ENCODE measurements around the gene ADAMTSL1.
A peak's percentile ranks its signal among the peaks of the same experiment; 100 is the strongest.

The ADAMTSL1 gene

DNA sequence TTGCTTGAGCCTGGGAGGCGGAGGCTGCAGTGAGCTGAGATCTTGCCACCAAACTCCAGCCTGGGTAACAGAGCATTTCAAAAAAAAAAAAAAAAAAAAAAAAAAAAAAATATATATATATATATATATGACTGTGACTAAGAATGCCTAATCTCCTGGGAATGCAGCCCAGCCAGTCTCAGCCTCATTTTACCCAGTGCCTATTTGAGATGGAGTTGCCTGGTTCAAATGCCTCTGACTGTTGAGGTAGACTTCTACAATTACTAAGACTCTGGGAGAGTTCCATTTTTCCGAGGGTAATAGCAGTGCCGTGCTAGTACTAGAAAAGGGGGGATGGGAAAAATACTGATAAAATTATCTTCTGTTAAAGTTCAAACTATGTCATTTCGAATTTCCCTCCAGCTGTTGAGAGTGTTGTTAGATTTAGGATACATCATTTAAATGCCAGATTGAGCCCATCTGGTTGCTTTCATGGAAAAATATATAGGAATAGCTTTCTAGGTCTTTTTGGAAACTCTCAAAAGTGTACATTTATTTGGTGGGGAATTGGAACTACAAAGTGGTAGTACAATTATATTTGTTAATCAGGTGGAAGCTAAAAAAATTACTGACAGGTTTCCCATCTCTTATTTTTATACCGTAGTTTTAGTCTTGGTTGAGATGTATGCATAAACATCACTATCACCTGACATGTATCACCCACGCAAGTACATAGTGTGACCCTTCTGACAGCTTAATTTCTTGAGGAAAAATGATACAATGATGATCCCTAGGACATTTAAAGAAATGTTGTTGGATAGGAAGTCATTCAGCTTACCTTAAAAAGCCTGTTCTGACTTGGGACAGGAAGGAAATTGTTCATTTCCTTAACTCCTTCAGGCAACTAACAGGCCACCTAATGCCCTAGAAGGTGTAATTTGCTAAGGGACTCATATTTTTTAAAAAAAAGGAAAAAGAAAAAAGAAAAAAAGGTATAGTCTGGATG lies 214.9 kb downstream of the ADAMTSL1 start:
- TF ChIP-seq, protein P1, sequence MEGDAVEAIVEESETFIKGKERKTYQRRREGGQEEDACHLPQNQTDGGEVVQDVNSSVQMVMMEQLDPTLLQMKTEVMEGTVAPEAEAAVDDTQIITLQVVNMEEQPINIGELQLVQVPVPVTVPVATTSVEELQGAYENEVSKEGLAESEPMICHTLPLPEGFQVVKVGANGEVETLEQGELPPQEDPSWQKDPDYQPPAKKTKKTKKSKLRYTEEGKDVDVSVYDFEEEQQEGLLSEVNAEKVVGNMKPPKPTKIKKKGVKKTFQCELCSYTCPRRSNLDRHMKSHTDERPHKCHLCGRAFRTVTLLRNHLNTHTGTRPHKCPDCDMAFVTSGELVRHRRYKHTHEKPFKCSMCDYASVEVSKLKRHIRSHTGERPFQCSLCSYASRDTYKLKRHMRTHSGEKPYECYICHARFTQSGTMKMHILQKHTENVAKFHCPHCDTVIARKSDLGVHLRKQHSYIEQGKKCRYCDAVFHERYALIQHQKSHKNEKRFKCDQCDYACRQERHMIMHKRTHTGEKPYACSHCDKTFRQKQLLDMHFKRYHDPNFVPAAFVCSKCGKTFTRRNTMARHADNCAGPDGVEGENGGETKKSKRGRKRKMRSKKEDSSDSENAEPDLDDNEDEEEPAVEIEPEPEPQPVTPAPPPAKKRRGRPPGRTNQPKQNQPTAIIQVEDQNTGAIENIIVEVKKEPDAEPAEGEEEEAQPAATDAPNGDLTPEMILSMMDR (IDR thresholded peaks at IDR 0.05; ENCODE audit: low read depth, low read length): no peak
- peak in 1 of 2 donors; percentile 18 for DNase-seq (ENCODE audit: low read depth in 2 of 2)
- no peak overlapping the region for H3K4me3 ChIP-seq (replicated peaks in 1 of 2; ENCODE audit: low read depth in 2 of 2, low read length in 2 of 2)

DNA sequence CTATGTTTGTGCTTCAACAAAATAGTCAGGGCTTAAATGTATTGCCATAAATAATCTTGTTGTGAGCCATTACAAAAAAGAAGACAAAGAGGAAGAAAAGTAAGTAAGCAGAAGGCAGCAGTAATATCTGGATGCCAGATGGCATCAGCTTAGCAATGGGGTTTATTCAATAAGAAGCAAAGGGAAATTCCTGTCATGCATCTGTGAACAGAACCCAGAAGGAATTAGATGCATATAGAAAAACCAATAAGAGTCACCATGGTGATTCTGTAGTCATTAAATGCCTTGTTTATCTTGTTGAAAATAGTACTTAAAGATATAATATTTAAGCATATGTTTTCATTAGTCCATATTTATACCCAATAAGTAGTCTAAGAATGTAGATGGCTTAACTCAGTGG lies 216.0 kb downstream of the ADAMTSL1 start:
- TF ChIP-seq, protein P1 (IDR thresholded peaks at IDR 0.05; ENCODE audit: low read depth, low read length): no peak
- DNase-seq (ENCODE audit: low read depth in 2 of 2): no peak
- H3K4me3 ChIP-seq (replicated peaks in 1 of 2; ENCODE audit: low read depth in 2 of 2, low read length in 2 of 2): no peak overlapping the region

DNA sequence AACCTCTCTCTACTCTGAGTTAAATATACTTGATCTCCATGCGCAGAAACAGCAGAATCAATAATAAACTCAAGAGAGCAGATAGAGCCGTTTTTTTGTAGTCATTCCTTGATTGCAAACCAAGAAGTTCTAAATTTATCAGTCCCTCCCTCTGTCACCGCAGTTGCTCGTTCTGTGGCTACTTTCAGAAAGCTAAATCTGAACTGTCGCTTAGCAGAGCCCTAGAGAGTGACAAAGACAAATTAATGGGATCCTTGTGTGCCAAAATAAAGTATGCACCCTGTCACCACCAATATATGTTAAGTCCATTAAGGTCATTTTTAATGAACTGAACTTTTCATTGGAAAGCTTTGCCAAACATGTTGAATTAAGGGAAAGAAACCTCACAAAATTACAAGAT lies 218.3 kb downstream of the ADAMTSL1 start:
- H3K4me3 ChIP-seq (replicated peaks in 1 of 2; ENCODE audit: low read depth in 2 of 2, low read length in 2 of 2): no peak overlapping the region
- DNase-seq (ENCODE audit: low read depth in 2 of 2): no peak
- TF ChIP-seq, protein P1 (IDR thresholded peaks at IDR 0.05; ENCODE audit: low read depth, low read length): no peak

DNA sequence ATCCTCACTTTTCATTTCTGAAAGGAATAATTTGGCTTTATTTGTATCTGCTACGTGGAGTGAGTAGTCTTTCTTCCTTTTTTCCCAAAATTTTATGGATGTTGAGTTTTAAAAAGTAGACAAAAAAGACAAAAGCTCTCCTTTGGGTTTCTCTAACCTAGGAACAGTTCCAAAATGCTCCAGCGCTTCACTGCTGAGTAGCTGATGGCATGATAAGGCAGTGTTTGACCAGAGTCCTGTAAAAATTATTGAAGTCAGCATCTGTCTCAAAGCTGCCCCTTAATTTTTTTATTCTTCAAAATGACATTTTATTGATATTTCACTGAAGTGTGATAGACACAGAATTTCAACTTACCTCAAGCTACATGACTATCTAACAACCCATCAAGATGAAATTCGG lies 219.0 kb downstream of the ADAMTSL1 start:
- TF ChIP-seq, protein P1 (IDR thresholded peaks at IDR 0.05; ENCODE audit: low read depth, low read length): no peak
- no peak overlapping the region for H3K4me3 ChIP-seq (replicated peaks in 1 of 2; ENCODE audit: low read depth in 2 of 2, low read length in 2 of 2)
- no peak for DNase-seq (ENCODE audit: low read depth in 2 of 2)

DNA sequence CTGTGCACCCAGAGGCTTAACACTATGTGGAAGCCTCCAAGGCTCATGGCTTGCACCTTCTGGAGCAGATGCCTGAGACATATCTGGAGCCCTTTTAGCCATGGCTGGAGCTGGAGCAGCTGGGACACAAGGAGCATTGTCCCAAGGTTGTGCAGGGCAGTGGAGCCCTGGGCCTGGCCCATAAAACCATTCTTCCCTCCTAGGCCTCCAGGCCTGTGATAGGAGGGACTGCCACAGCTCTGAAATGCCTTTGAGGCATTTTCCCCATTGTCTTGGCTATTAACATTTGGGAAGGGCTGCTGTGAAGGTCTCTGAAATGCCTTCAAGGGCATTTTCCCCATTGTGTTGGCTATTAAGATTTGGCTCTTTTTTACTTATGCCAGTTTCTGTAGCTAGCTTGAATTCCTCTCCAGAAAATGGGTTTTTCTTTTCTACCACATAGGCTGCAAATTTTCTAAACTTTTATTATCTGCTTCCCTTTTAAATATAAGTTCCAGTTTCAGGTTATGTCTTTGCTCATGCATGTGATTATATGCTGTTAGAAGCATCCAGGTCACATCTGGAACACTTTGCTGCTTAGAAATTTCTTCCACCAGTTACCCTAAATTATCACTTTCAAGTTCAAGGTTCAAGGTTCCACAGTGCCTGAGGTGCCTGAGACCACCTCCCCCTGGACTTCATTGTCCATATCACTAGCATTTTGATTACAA lies 221.2 kb downstream of the ADAMTSL1 start:
- no peak for DNase-seq (ENCODE audit: low read depth in 2 of 2)
- H3K4me3 ChIP-seq (replicated peaks in 1 of 2; ENCODE audit: low read depth in 2 of 2, low read length in 2 of 2): no peak overlapping the region
- TF ChIP-seq, protein P1 (IDR thresholded peaks at IDR 0.05; ENCODE audit: low read depth, low read length): no peak

DNA sequence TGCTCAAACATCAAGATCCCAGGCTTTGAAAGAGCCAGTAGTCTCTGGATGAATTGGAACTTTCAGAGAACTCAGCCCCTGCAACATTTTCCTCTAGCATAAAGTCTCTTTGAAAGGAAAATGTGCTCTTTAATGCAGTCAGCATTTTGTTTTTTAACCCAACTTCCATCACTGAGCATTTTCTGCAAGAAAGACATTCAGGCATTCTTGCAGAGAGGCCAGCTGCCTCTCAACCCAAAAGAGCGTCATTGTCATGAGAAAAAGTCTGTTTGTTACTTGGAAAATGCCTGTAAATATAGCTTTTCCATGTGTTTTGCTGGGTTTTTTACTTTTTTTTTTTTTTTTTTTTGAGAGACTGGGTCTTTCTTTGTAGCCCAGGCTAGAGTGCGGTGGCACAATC lies 225.0 kb downstream of the ADAMTSL1 start:
- TF ChIP-seq, protein P1 (IDR thresholded peaks at IDR 0.05; ENCODE audit: low read depth, low read length): no peak
- DNase-seq (ENCODE audit: low read depth in 2 of 2): no peak
- no peak overlapping the region for H3K4me3 ChIP-seq (replicated peaks in 1 of 2; ENCODE audit: low read depth in 2 of 2, low read length in 2 of 2)
